ENCODE measurements around the gene CACNA1S. TPM values are rescaled to one million over a fixed set of nuclear protein-coding genes. Genes with fewer than 3 reads are reported as not detected.

The CACNA1S gene
- total and polyA plus RNA-seq, 8 donors: under 0.01 to 0.18 TPM; not detected in 6

DNA sequence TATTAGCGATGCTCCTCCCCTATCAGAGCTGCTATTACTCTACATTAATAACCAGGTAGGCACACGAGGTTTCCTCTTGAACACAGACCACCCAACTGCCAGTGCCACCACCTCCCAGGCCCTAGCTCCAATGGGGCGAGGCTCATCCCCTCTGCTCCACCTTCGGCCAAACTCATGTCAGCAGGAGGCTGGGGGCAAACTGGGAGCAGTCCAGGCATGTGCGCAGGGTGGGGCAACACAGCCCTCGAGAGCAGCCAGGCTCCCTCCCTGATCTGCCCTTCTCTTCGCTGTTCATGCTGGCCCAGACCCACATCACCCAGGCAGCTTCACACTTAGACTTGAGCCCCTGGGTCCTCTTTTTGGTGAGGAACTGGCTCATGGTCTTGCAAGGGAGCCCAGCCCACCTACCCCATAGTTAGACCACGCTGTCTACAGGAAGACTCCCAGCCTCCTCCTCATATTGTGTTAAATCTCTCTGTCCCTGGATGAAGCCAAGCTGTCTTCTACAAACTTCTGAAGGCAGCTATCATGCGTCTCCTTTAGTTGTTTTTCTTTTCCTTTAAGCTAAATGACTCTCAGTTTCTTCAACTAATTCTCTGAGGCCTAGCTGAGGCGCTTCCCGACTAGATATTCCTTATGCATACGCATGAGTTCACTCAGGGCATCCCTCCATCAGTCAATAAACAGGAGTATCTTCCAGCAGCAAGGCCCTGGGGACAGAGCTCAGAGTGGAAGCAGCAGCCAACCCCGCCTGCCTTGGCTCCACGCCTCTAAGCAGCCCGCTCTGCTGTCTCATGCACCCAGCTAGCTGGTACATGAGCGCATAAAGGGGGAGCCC lies 30.0 kb upstream of the CACNA1S start:
- no peaks in the 10 kb centered on the region for H3K9me3 ChIP-seq
- no peaks in the 10 kb centered on the region for H3K27me3 ChIP-seq
- H3K4me1 ChIP-seq: peaks cover 7 to 19% (median 13%) of the 10 kb centered on the region in 4 donors
- TF ChIP-seq POLR2A (IDR thresholded peaks at IDR 0.05) (no peak), EP300 (IDR thresholded peaks at IDR 0.05) (no peak), POLR2AphosphoS5 (IDR thresholded peaks at IDR 0.05) (no peak)
- TF ChIP-seq, protein P1, sequence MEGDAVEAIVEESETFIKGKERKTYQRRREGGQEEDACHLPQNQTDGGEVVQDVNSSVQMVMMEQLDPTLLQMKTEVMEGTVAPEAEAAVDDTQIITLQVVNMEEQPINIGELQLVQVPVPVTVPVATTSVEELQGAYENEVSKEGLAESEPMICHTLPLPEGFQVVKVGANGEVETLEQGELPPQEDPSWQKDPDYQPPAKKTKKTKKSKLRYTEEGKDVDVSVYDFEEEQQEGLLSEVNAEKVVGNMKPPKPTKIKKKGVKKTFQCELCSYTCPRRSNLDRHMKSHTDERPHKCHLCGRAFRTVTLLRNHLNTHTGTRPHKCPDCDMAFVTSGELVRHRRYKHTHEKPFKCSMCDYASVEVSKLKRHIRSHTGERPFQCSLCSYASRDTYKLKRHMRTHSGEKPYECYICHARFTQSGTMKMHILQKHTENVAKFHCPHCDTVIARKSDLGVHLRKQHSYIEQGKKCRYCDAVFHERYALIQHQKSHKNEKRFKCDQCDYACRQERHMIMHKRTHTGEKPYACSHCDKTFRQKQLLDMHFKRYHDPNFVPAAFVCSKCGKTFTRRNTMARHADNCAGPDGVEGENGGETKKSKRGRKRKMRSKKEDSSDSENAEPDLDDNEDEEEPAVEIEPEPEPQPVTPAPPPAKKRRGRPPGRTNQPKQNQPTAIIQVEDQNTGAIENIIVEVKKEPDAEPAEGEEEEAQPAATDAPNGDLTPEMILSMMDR (IDR thresholded peaks at IDR 0.05): no peak
- 85 to 93% (median 86%) methylated on average over 16 of the region's 16 CpGs for WGBS, 5 donors
- no peak overlapping the region for H3K27ac ChIP-seq
- H3K4me3 ChIP-seq: no peak overlapping the region
- intact Hi-C loops (cut with DNase I; ENCODE audit: low total_unique reads): no loop called here
- DNase-seq: peak in 1 of 2 donors; percentile 60
- peaks cover 60 to 85% (median 83%) of the 10 kb centered on the region in 4 donors for H3K36me3 ChIP-seq

DNA sequence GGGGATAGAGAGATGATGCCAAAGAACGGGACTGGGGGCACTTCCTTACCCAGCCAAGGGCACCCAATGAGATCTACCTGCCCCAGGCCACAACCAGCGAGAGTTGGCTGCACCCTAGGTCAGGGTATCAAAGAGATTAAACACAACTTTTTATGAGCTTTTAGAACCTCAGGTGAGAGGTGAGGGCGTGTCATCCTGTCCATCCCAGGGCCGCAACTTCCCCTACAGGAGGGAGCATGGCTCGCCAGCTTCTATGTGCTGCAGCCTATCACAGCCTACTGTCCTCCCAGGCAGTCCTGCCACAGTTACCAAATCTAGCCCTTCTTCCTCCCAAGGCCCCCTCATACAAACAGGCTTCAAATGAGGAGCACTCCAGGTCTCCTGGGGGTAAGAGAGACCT lies 29.2 kb upstream of the CACNA1S start:
- Histone ChIP-seq H3K4me3 (no peak overlapping the region), H3K27me3 (no peaks in the 10 kb centered on the region), H3K4me1 (peaks cover 15 to 27% (median 20%) of the 10 kb centered on the region in 4 donors), H3K9me3 (no peaks in the 10 kb centered on the region), H3K27ac (no peak overlapping the region), H3K36me3 (peaks cover 53 to 82% (median 80%) of the 10 kb centered on the region in 4 donors)
- no peak for TF ChIP-seq POLR2A (IDR thresholded peaks at IDR 0.05)
- TF ChIP-seq, protein P1 (IDR thresholded peaks at IDR 0.05): no peak
- no peak for TF ChIP-seq POLR2AphosphoS5 (IDR thresholded peaks at IDR 0.05)
- TF ChIP-seq EP300 (IDR thresholded peaks at IDR 0.05): no peak
- DNase-seq: no peak
- intact Hi-C loops (cut with DNase I; ENCODE audit: low total_unique reads): no loop called here
- WGBS, 5 donors: 92 to 96% (median 94%) methylated on average over 5 of the region's 5 CpGs

DNA sequence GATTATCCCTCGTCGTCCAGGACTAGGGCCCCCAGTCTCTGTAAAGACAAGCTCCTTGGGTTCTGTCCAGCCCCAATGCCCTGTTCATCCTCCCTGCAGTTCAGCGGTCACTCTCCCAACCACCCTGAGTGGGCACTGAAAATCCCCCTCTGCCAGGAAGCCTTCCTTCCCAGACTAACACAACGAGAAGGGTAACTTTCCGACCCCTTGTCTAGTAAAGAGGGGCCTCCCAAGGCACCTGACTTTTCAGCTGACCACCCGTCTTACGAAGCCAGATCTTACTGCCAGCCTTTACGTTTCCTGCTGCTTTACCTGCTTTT lies 28.7 kb upstream of the CACNA1S start:
- WGBS, 5 donors: 91 to 96% (median 95%) methylated on average over 8 of the region's 8 CpGs
- no peak overlapping the region for H3K4me3 ChIP-seq

DNA sequence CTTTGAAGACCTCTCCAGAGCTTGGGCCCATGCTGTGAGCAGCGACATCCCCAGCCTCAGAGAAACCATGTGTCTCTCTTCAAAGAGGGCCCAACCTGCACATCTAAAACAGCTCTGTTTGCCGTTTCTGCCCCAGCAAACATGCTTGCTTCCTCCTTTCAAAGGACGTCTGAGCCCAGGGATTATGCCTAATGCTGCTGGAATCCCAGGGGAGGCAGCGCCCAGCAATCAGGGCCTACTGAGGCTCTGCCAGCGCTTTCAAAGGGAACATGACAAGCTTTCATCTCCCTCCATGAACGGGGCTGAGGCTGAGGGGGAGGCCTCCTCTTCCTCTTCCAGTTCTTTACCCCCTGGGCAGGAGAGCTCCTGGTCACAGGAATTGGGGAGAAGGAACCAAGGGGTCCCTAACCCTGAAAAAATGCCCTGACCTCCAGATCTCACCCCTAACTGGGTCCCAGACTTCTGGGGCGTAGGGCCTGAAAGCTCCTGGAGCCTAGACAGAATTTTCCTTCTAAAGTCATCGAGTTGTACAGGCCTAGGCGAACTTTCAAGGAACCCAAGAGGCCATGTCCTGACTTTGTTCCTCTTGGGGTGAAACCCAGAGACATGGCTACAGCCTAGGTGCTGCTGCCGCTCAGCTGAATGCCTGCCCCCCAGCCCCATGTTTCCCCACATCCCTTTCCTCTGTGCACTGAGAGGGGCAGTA lies 28.2 kb upstream of the CACNA1S start:
- WGBS, 5 donors: 73 to 81% (median 79%) methylated on average over 9 to 10 of the region's 10 CpGs
- H3K36me3 ChIP-seq: peaks cover 52 to 82% (median 80%) of the 10 kb centered on the region in 4 donors
- intact Hi-C loops (cut with DNase I; ENCODE audit: low total_unique reads): no loop called here

More for the DNA sequence above, 28.7 kb upstream of the CACNA1S start:
- Histone ChIP-seq H3K9me3 (no peaks in the 10 kb centered on the region), H3K27me3 (no peaks in the 10 kb centered on the region), H3K27ac (no peak overlapping the region), H3K4me1 (peaks cover 15 to 29% (median 22%) of the 10 kb centered on the region in 4 donors), H3K36me3 (peaks cover 53 to 82% (median 80%) of the 10 kb centered on the region in 4 donors)
- TF ChIP-seq POLR2A (IDR thresholded peaks at IDR 0.05) (no peak), EP300 (IDR thresholded peaks at IDR 0.05) (no peak), POLR2AphosphoS5 (IDR thresholded peaks at IDR 0.05) (no peak)
- TF ChIP-seq, protein P1 (IDR thresholded peaks at IDR 0.05): no peak
- DNase-seq: no peak
- intact Hi-C loops (cut with DNase I; ENCODE audit: low total_unique reads): no loop called here

More for the DNA sequence above, 28.2 kb upstream of the CACNA1S start:
- TF ChIP-seq POLR2AphosphoS5 (IDR thresholded peaks at IDR 0.05) (no peak), EP300 (IDR thresholded peaks at IDR 0.05) (no peak), POLR2A (IDR thresholded peaks at IDR 0.05) (no peak)
- TF ChIP-seq, protein P1 (IDR thresholded peaks at IDR 0.05): no peak
- H3K4me1 ChIP-seq: peaks cover 15 to 29% (median 22%) of the 10 kb centered on the region in 4 donors
- H3K27ac ChIP-seq: no peak overlapping the region
- no peaks in the 10 kb centered on the region for H3K27me3 ChIP-seq
- H3K4me3 ChIP-seq: no peak overlapping the region
- no peaks in the 10 kb centered on the region for H3K9me3 ChIP-seq
- peak in 1 of 2 donors; percentile 26 for DNase-seq
